AG08395 (cell line): ENCODE data around the gene EPB41L5.
"Not testable (repeated sequence)": the region's sequence is repeated elsewhere in the genome, so short reads cannot be mapped to it uniquely, and the experiment has no call there.

Source experiments
- DNase-seq: peaks from one replicate; pipeline ENCODE4 v3.0.0; 2012; ENCODE audit warnings: mixed read lengths, low spot score

The EPB41L5 gene

GRCh38 chr2:120141300-120142069 lies 128.6 kb downstream of the EPB41L5 start:
- DNase-seq = no peak

- no peak for DNase-seq
Measured at GRCh38 chr2:120142528-120143219, 129.8 kb downstream of the EPB41L5 start.

GRCh38 chr2:120148229-120148628 lies 135.4 kb downstream of the EPB41L5 start:
- no peak for DNase-seq

- DNase-seq = no peak
Measured at GRCh38 chr2:120148669-120149068, 135.8 kb downstream of the EPB41L5 start.

GRCh38 chr2:120149406-120149805 lies 136.5 kb downstream of the EPB41L5 start:
- DNase-seq = no peak

- no peak for DNase-seq
Measured at GRCh38 chr2:120150040-120150482, 137.2 kb downstream of the EPB41L5 start.

GRCh38 chr2:120155308-120155707 lies 142.4 kb downstream of the EPB41L5 start:
- DNase-seq = no peak

GRCh38 chr2:120158658-120159057 lies 145.8 kb downstream of the EPB41L5 start:
- not testable (repeated sequence) for DNase-seq

GRCh38 chr2:120161190-120161589 lies 148.3 kb downstream of the EPB41L5 start:
- DNase-seq = no peak

- DNase-seq = no peak
Measured at GRCh38 chr2:120162716-120163115, 149.8 kb downstream of the EPB41L5 start.

- DNase-seq = no peak
Measured at GRCh38 chr2:120167272-120167671, 154.4 kb downstream of the EPB41L5 start.

GRCh38 chr2:120169020-120169419 lies 156.1 kb downstream of the EPB41L5 start:
- no peak for DNase-seq

GRCh38 chr2:120174963-120175581 lies 162.2 kb downstream of the EPB41L5 start:
- DNase-seq = peak; percentile 73

- no peak for DNase-seq
Measured at GRCh38 chr2:120176526-120176925, 163.6 kb downstream of the EPB41L5 start.

GRCh38 chr2:120177001-120177621 lies 164.2 kb downstream of the EPB41L5 start:
- DNase-seq = no peak

- no peak for DNase-seq
Measured at GRCh38 chr2:120177973-120178372, 165.1 kb downstream of the EPB41L5 start.

- DNase-seq = no peak
Measured at GRCh38 chr2:120179396-120179795, 166.5 kb downstream of the EPB41L5 start.

GRCh38 chr2:120180066-120180465 lies 167.2 kb downstream of the EPB41L5 start:
- DNase-seq = no peak

- DNase-seq = no peak
Measured at GRCh38 chr2:120182019-120182560, 169.2 kb downstream of the EPB41L5 start.

GRCh38 chr2:120189189-120189588 lies 176.3 kb downstream of the EPB41L5 start:
- no peak for DNase-seq

GRCh38 chr2:120192280-120192679 lies 179.4 kb downstream of the EPB41L5 start:
- DNase-seq = no peak

- DNase-seq = no peak
Measured at GRCh38 chr2:120195553-120195952, 182.7 kb downstream of the EPB41L5 start.
